H9 (cell line): Measurements from ENCODE around the gene CSTPP1. TPM values are rescaled to one million over a fixed set of nuclear protein-coding genes. Genes with fewer than 3 reads are reported as not detected.

Experiments used
- DNase-seq: peaks from one replicate; pipeline ENCODE4 v3.0.0-alpha.2; 2017
- H2AFZ ChIP-seq: one replicate; pipeline ENCODE4 v1.6.1; 2013; ENCODE audit warnings: mild to moderate bottlenecking, low read length, control low read depth, moderate library complexity
- H2AK5ac ChIP-seq: 2 replicates; pipeline ENCODE4 v1.6.1; 2013; ENCODE audit warnings: low read length, control low read depth, mixed read lengths; ENCODE audit not compliant: insufficient read length
- H2BK120ac ChIP-seq: one replicate; pipeline ENCODE4 v1.6.1; 2013; ENCODE audit warnings: low read depth, mild to moderate bottlenecking, low read length, control low read depth, inconsistent platforms; ENCODE audit not compliant: poor library complexity, severe bottlenecking
- H2BK12ac ChIP-seq: 2 replicates; pipeline ENCODE4 v1.6.1; 2013; ENCODE audit warnings: low read length, control low read depth, mixed read lengths, low read depth; ENCODE audit not compliant: insufficient read length
- H2BK15ac ChIP-seq: 2 replicates; pipeline ENCODE4 v1.6.1; 2013; ENCODE audit warnings: low read depth, low read length, control low read depth
- H2BK20ac ChIP-seq: one replicate; pipeline ENCODE4 v1.6.1; 2013; ENCODE audit warnings: low read depth, mild to moderate bottlenecking, low read length, control low read depth, inconsistent platforms; ENCODE audit not compliant: poor library complexity, severe bottlenecking
- H2BK5ac ChIP-seq: 2 replicates; pipeline ENCODE4 v1.6.1; 2013; ENCODE audit warnings: low read length, control low read depth, mixed read lengths; ENCODE audit not compliant: insufficient read length
- H3K14ac ChIP-seq: 2 replicates; pipeline ENCODE4 v1.6.1; 2013; ENCODE audit warnings: low read length, control low read depth; ENCODE audit not compliant: insufficient read depth
- H3K18ac ChIP-seq: 2 replicates; pipeline ENCODE4 v1.6.1; 2013; ENCODE audit warnings: low read depth, mild to moderate bottlenecking, mixed read lengths, low read length, control low read depth; ENCODE audit not compliant: insufficient read length
- H3K23ac ChIP-seq: 2 replicates; pipeline ENCODE4 v1.6.1; 2013; ENCODE audit warnings: low read length, control low read depth, mixed read lengths, low read depth; ENCODE audit not compliant: insufficient read length
- H3K23me2 ChIP-seq: 2 replicates; pipeline ENCODE4 v1.6.1; 2013; ENCODE audit warnings: low read depth, mild to moderate bottlenecking, mixed read lengths, low read length, control low read depth; ENCODE audit not compliant: insufficient read length, poor library complexity, severe bottlenecking
- H3K27ac ChIP-seq: 2 replicates; pipeline ENCODE4 v1.5.1; 2013; ENCODE audit warnings: low read length, control low read depth, mixed read lengths, low read depth; ENCODE audit not compliant: insufficient read length
- H3K27me3 ChIP-seq: 2 replicates; pipeline ENCODE4 v1.6.1; 2013; ENCODE audit warnings: low read length, control low read depth, inconsistent platforms; ENCODE audit not compliant: insufficient read depth
- H3K4ac ChIP-seq: 2 replicates; pipeline ENCODE4 v1.6.1; 2013; ENCODE audit warnings: low read depth, mild to moderate bottlenecking, control low read depth, inconsistent platforms, low read length, moderate library complexity
- H3K4me1 ChIP-seq: 2 replicates; pipeline ENCODE4 v1.6.1; 2013; ENCODE audit warnings: low read length, control low read depth, inconsistent platforms; ENCODE audit not compliant: insufficient read depth
- H3K4me2 ChIP-seq: 2 replicates; pipeline ENCODE4 v1.6.1; 2013; ENCODE audit warnings: low read length, control low read depth, mixed read lengths; ENCODE audit not compliant: insufficient read length, insufficient read depth
- H3K56ac ChIP-seq: 2 replicates; pipeline ENCODE4 v1.6.1; 2013; ENCODE audit warnings: low read depth, mild to moderate bottlenecking, mixed read lengths, low read length, control low read depth; ENCODE audit not compliant: insufficient read length
- H3K79me1 ChIP-seq: 2 replicates; pipeline ENCODE4 v1.6.1; 2013; ENCODE audit warnings: low read depth, mild to moderate bottlenecking, moderate library complexity, low read length, control low read depth, inconsistent platforms; ENCODE audit not compliant: insufficient read depth, poor library complexity, severe bottlenecking
- H3K79me2 ChIP-seq: 2 replicates; pipeline ENCODE4 v1.6.1; 2013; ENCODE audit warnings: low read length, control low read depth, inconsistent platforms; ENCODE audit not compliant: insufficient read depth
- H3K9ac ChIP-seq: 2 replicates; pipeline ENCODE4 v1.6.1; 2013; ENCODE audit warnings: low read length, control low read depth, mixed read lengths; ENCODE audit not compliant: insufficient read length; ENCODE audit errors: extremely low read depth
- H3K9me3 ChIP-seq: one replicate; pipeline ENCODE4 v1.6.1; 2013; ENCODE audit warnings: low read depth, low read length, inconsistent platforms; ENCODE audit not compliant: control insufficient read depth
- H3T11ph ChIP-seq: one replicate; pipeline ENCODE4 v1.6.1; 2013; ENCODE audit warnings: mild to moderate bottlenecking, low read length, control low read depth, inconsistent platforms
- H4K20me1 ChIP-seq: one replicate; pipeline ENCODE4 v1.6.1; 2013; ENCODE audit not compliant: control insufficient read depth, insufficient read length, insufficient read depth
- H4K5ac ChIP-seq: 2 replicates; pipeline ENCODE4 v1.6.1; 2013; ENCODE audit warnings: low read depth, mild to moderate bottlenecking, mixed read lengths, low read length, control low read depth; ENCODE audit not compliant: insufficient read length
- H4K8ac ChIP-seq: replicated peaks from 2 replicates; pipeline ENCODE4 v1.6.1; 2013; ENCODE audit warnings: low read length, control low read depth, mixed read lengths, low read depth; ENCODE audit not compliant: insufficient read length
- H4K91ac ChIP-seq: 2 replicates; pipeline ENCODE4 v1.6.1; 2013; ENCODE audit warnings: low read depth, mild to moderate bottlenecking, moderate library complexity, mixed read lengths, low read length, control low read depth; ENCODE audit not compliant: insufficient read length
- H3K27ac Mint-ChIP-seq, 3 experiments: 2 replicates in 2 of 3; 3 replicates in 1 of 3; pipeline ENCODE4 v1.8.0; 2020 to 2021; ENCODE audit warnings: mixed read lengths in 3 of 3, mild to moderate bottlenecking in 1 of 3, moderate library complexity in 1 of 3
- H3K27me3 Mint-ChIP-seq: 2 replicates; pipeline ENCODE4 v1.8.0; 2021; ENCODE audit warnings: low read depth, mild to moderate bottlenecking, moderate library complexity, mixed read lengths
- H3K36me3 Mint-ChIP-seq, 3 experiments: 2 replicates in 2 of 3; 3 replicates in 1 of 3; pipeline ENCODE4 v1.8.0; 2020 to 2021; ENCODE audit warnings: low read depth in 3 of 3, mixed read lengths in 3 of 3; ENCODE audit not compliant: insufficient read depth in 1 of 3
- H3K4me1 Mint-ChIP-seq, 2 experiments: 2 replicates each; pipeline ENCODE4 v1.8.0; 2020; ENCODE audit warnings: mixed read lengths in 2 of 2
- H3K4me3 Mint-ChIP-seq, 2 experiments: 2 replicates in 1 of 2; 3 replicates in 1 of 2; pipeline ENCODE4 v1.8.0; 2020 to 2021; ENCODE audit warnings: mild to moderate bottlenecking in 2 of 2, mixed read lengths in 2 of 2, moderate library complexity in 1 of 2
- H3K9me3 Mint-ChIP-seq, 2 experiments: 2 replicates in 1 of 2; 3 replicates in 1 of 2; pipeline ENCODE4 v1.8.0; 2020; ENCODE audit warnings: mild to moderate bottlenecking in 2 of 2, mixed read lengths in 2 of 2, moderate library complexity in 1 of 2
- WGBS: extraction: QIAGEN DNeasy Blood & Tissue Kit; methylation state at CpG from one replicate; pipeline ENCODE4 v1.1.7; 2013; ENCODE audit warnings: missing lambda C conversion rate, low lambda C conversion rate, mixed read lengths; ENCODE audit not compliant: insufficient read length; ENCODE audit errors: extremely low coverage; 5-methylcytosine and 5-hydroxymethylcytosine counted together
- total RNA-seq: library from RNA; stranded (reverse); gene quantifications from 2 replicates; pipeline ENCODE4 v1.2.1, GENCODE V29; 2021
- TF ChIP-seq, protein P1 (sequence below): fragments of 200-600 bp; sonication (generic); conservative IDR thresholded peaks from 3 replicates; pipeline ENCODE4 v1.8.0; 2021; ENCODE audit warnings: antibody characterized with exemption, mild to moderate bottlenecking

CSTPP1 gene
- total RNA-seq, 1 experiment from 2014 or later: 21.2 TPM

DNA sequence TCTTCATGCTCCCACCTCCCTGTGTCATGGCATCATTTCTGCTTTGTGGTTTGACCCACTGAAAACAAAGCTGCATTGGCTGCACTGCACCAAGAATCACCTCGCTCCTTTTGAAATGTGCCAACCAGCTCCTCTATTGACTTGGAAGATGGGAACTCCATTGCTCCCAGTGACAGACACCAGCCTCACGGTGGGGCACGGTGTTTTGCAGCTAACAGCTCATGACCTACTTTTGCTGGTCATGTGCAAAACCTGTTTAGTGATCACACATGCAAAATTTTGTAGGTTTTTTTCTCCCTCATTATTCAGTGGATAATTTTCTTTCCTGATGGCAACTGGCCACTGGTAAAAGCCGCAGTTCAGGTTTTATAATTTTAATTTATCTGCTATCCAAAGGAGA is 203.3 kb downstream of the CSTPP1 start:
- Histone ChIP-seq H3K27me3 (no peaks in the 10 kb centered on the region), H3K23ac (no peak overlapping the region), H3K27ac (no peak overlapping the region), H3K14ac (no peak overlapping the region), H3K4me1 (no peaks in the 10 kb centered on the region), H4K20me1 (no peaks in the 10 kb centered on the region), H3K79me1 (no peaks in the 10 kb centered on the region), H4K8ac (no peak overlapping the region), H2BK15ac (no peak overlapping the region), H2BK120ac (no peak overlapping the region), H2BK5ac (no peak overlapping the region), H3K18ac (no peak overlapping the region), H2BK20ac (no peak overlapping the region), H2BK12ac (no peak overlapping the region), H3K9me3 (no peaks in the 10 kb centered on the region), H3K4ac (no peak overlapping the region), H4K91ac (no peak overlapping the region), H2AK5ac (no peak overlapping the region), H3K23me2 (no peaks in the 10 kb centered on the region), H3K79me2 (no peaks in the 10 kb centered on the region), H3T11ph (no peak overlapping the region), H2AFZ (no peak overlapping the region), H3K9ac (no peak overlapping the region), H3K4me2 (no peak overlapping the region), H4K5ac (no peak overlapping the region), H3K56ac (no peak overlapping the region)
- WGBS: no CpG with 5 or more reads among the region's 4 CpGs
- Mint-ChIP-seq H3K27me3 (no peaks in the 10 kb centered on the region), H3K27ac (no peak overlapping the region), H3K4me3 (no peak overlapping the region), H3K36me3 (peaks cover 2 to 11% (median 8%) of the 10 kb centered on the region in 3 experiments; a peak in 6 of 7 replicates), H3K4me1 (peaks cover 8 to 19% of the 10 kb centered on the region in 2 experiments), H3K9me3 (no peaks in the 10 kb centered on the region)
- TF ChIP-seq, protein P1, sequence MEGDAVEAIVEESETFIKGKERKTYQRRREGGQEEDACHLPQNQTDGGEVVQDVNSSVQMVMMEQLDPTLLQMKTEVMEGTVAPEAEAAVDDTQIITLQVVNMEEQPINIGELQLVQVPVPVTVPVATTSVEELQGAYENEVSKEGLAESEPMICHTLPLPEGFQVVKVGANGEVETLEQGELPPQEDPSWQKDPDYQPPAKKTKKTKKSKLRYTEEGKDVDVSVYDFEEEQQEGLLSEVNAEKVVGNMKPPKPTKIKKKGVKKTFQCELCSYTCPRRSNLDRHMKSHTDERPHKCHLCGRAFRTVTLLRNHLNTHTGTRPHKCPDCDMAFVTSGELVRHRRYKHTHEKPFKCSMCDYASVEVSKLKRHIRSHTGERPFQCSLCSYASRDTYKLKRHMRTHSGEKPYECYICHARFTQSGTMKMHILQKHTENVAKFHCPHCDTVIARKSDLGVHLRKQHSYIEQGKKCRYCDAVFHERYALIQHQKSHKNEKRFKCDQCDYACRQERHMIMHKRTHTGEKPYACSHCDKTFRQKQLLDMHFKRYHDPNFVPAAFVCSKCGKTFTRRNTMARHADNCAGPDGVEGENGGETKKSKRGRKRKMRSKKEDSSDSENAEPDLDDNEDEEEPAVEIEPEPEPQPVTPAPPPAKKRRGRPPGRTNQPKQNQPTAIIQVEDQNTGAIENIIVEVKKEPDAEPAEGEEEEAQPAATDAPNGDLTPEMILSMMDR: no peak
- no peak for DNase-seq
